Neural crest cell (in vitro differentiated cells): ENCODE measurements around the gene CCDC197. TPM values are rescaled to one million over a fixed set of nuclear protein-coding genes. Genes with fewer than 3 reads are reported as not detected.

Experiments
- DNase-seq: peaks from one replicate; pipeline ENCODE4 v3.0.0; 2021; ENCODE audit warnings: low read depth, mixed read lengths, low spot score
- H3K27ac Mint-ChIP-seq: one replicate; pipeline ENCODE4 v1.8.0; 2021; ENCODE audit warnings: mild to moderate bottlenecking, mixed read lengths; ENCODE audit not compliant: unreplicated experiment
- H3K27me3 Mint-ChIP-seq: 2 replicates; pipeline ENCODE4 v1.8.0; 2021; ENCODE audit warnings: low read depth, mild to moderate bottlenecking, mixed read lengths
- H3K36me3 Mint-ChIP-seq: 2 replicates; pipeline ENCODE4 v1.8.0; 2021; ENCODE audit warnings: low read depth, mild to moderate bottlenecking, mixed read lengths
- H3K4me1 Mint-ChIP-seq: 2 replicates; pipeline ENCODE4 v1.8.0; 2021; ENCODE audit warnings: mixed read lengths
- H3K4me3 Mint-ChIP-seq: one replicate; pipeline ENCODE4 v1.8.0; 2021; ENCODE audit warnings: mild to moderate bottlenecking, mixed read lengths
- H3K9me3 Mint-ChIP-seq: 2 replicates; pipeline ENCODE4 v1.8.0; 2021; ENCODE audit warnings: mixed read lengths
- CTCF ChIP-seq: fragments of 200-600 bp; sonication (generic); conservative IDR thresholded peaks from 2 replicates; pipeline ENCODE4 v1.5.0; 2021; ENCODE audit warnings: antibody characterized with exemption, mild to moderate bottlenecking
- total RNA-seq: library from RNA; stranded (reverse); gene quantifications from 2 replicates; pipeline ENCODE4 v1.2.1, GENCODE V29; 2021

Gene CCDC197
- total RNA-seq, 1 donor from 2014 or later: not detected

- Mint-ChIP-seq H3K4me1 (peaks cover 23% of the 10 kb centered on the region), H3K27me3 (no peaks in the 10 kb centered on the region), H3K36me3 (no peaks in the 10 kb centered on the region), H3K9me3 (no peaks in the 10 kb centered on the region), H3K27ac (peak overlapping the region; percentile 84), H3K4me3 (no peak overlapping the region)
- no peak for DNase-seq
- no peak for TF ChIP-seq CTCF
Measured at GRCh38 chr14:93956514-93957332, 40.4 kb upstream of the CCDC197 start.

GRCh38 chr14:93957333-93957710, 39.8 kb upstream of the CCDC197 start:
- H3K4me1 Mint-ChIP-seq: peaks cover 24% of the 10 kb centered on the region
- H3K27me3 Mint-ChIP-seq: no peaks in the 10 kb centered on the region
- no peak overlapping the region for H3K4me3 Mint-ChIP-seq
- DNase-seq: no peak
- no peaks in the 10 kb centered on the region for H3K9me3 Mint-ChIP-seq
- no peak for TF ChIP-seq CTCF
- no peaks in the 10 kb centered on the region for H3K36me3 Mint-ChIP-seq
- H3K27ac Mint-ChIP-seq: no peak overlapping the region

GRCh38 chr14:93957751-93958566, 39.1 kb upstream of the CCDC197 start:
- TF ChIP-seq CTCF: no peak
- no peaks in the 10 kb centered on the region for H3K9me3 Mint-ChIP-seq
- H3K4me3 Mint-ChIP-seq: no peak overlapping the region
- no peaks in the 10 kb centered on the region for H3K27me3 Mint-ChIP-seq
- H3K36me3 Mint-ChIP-seq: no peaks in the 10 kb centered on the region
- no peak overlapping the region for H3K27ac Mint-ChIP-seq
- DNase-seq: no peak
- peaks cover 26% of the 10 kb centered on the region for H3K4me1 Mint-ChIP-seq

- no peak for DNase-seq
- H3K36me3 Mint-ChIP-seq: no peaks in the 10 kb centered on the region
- H3K27ac Mint-ChIP-seq: no peak overlapping the region
- H3K27me3 Mint-ChIP-seq: no peaks in the 10 kb centered on the region
- no peak overlapping the region for H3K4me3 Mint-ChIP-seq
- H3K9me3 Mint-ChIP-seq: no peaks in the 10 kb centered on the region
- H3K4me1 Mint-ChIP-seq: peaks cover 33% of the 10 kb centered on the region
- TF ChIP-seq CTCF: no peak
Measured at GRCh38 chr14:93958567-93959238, 38.4 kb upstream of the CCDC197 start.

GRCh38 chr14:93959239-93960107, 37.6 kb upstream of the CCDC197 start:
- Mint-ChIP-seq H3K4me1 (peaks cover 34% of the 10 kb centered on the region), H3K36me3 (no peaks in the 10 kb centered on the region), H3K27me3 (no peaks in the 10 kb centered on the region), H3K9me3 (no peaks in the 10 kb centered on the region), H3K4me3 (no peak overlapping the region), H3K27ac (peak overlapping the region; percentile 12)
- no peak for DNase-seq
- TF ChIP-seq CTCF: no peak
